GM12865 (cell line): Measurements from ENCODE around the gene KCNIP4.
A peak's percentile ranks its signal among the peaks of the same experiment; 100 is the strongest.

Experiments used
- DNase-seq: peaks from one replicate; pipeline ENCODE4 v3.0.0; 2010; ENCODE audit warnings: low read depth
- H3K4me3 ChIP-seq: 2 replicates; pipeline ENCODE4 v1.5.1; 2011; ENCODE audit warnings: mild to moderate bottlenecking, low read depth, low read length, control low read depth
- CTCF ChIP-seq: IDR thresholded peaks from 2 replicates; pipeline ENCODE4 v1.5.1; 2011; ENCODE audit warnings: low read length, control low read depth, low read depth, inconsistent platforms; ENCODE audit not compliant: insufficient read depth; ENCODE audit errors: missing control alignments

Gene KCNIP4

GRCh38 chr4:21802406-21802805, 146.2 kb downstream of the KCNIP4 start:
- no peak for DNase-seq
- no peak for TF ChIP-seq CTCF
- H3K4me3 ChIP-seq: no peak overlapping the region

GRCh38 chr4:21801661-21802385, 146.7 kb downstream of the KCNIP4 start:
- TF ChIP-seq CTCF: no peak
- H3K4me3 ChIP-seq: no peak overlapping the region
- DNase-seq: no peak

- no peak overlapping the region for H3K4me3 ChIP-seq
- no peak for TF ChIP-seq CTCF
- no peak for DNase-seq
Measured at GRCh38 chr4:21795091-21795490, 153.5 kb downstream of the KCNIP4 start.

GRCh38 chr4:21792736-21793135, 155.8 kb downstream of the KCNIP4 start:
- no peak overlapping the region for H3K4me3 ChIP-seq
- DNase-seq: no peak
- TF ChIP-seq CTCF: no peak

- DNase-seq: peak; percentile 30
- no peak overlapping the region for H3K4me3 ChIP-seq
- TF ChIP-seq CTCF: peak; percentile 25
Measured at GRCh38 chr4:21790438-21791029, 158.0 kb downstream of the KCNIP4 start.

- no peak for DNase-seq
- no peak overlapping the region for H3K4me3 ChIP-seq
- TF ChIP-seq CTCF: no peak
Measured at GRCh38 chr4:21780148-21780547, 168.4 kb downstream of the KCNIP4 start.
